HG02571 (cell line): ENCODE measurements around the gene SIRPB2.
A peak's percentile ranks its signal among the peaks of the same experiment; 100 is the strongest.

ENCODE experiments used
- ATAC-seq: cut with Tn5 transposase; IDR thresholded peaks from one replicate; pipeline ENCODE4 v1.9.1; 2021; ENCODE audit warnings: mild to moderate bottlenecking, moderate library complexity; ENCODE audit not compliant: unreplicated experiment

The SIRPB2 gene

DNA sequence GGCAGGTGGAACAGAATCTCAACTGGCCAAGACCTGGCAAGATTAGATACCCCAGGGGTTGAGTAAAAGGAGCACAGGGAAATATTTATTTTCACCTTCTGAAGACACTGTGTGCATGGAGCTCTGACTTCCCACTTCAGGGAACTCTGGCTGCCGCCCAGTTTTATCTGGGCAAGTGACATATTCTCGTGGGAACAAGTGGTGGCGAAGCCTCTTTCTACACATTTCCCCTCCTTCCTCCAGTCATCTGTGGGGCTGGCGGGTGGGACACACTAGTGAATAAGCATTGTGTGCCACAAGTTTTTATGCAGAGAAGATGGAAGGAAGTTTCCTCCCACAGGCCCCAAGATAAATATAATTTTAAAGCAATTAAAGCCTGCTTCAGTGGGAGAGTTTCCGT is 48.1 kb downstream of the SIRPB2 start:
- no peak for ATAC-seq

DNA sequence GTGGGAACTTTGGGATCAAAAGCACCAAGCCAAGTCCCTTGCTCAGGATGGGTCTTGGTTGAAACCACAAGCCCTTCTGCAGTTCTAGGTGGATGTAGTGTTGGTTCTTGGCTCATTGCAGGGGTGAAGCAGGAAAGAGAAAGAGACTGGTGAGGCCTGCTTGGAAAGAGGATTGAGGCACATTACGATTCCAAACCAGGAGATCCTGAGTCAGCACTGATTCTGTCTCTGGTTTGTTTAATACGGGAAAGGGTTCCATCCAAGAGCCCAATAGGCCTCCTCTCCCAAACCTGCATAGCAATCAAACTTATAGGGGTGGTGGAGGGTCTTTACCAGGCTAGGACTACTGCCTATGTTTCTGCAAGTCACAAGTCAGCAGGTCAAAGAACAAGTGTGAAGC is 48.9 kb downstream of the SIRPB2 start:
- no peak for ATAC-seq

DNA sequence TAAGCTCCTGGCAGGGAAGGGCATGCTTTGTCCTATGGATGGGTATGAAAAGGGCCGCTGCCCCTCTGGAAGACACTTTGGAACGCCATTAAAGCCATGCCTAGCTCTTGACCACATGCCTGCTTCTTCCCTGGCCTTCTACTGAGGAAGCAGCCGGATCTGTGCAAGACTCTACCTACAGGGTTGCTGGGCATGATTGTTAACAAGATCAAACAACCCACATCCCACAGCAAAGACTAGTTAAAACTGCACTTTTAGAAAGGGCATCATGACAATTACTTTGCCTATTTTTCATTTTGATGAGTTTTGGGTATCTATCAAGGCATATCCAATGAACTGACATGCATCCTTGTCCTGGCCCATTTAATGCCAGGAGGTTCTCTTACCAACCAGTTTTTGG is 50.1 kb downstream of the SIRPB2 start:
- no peak for ATAC-seq

DNA sequence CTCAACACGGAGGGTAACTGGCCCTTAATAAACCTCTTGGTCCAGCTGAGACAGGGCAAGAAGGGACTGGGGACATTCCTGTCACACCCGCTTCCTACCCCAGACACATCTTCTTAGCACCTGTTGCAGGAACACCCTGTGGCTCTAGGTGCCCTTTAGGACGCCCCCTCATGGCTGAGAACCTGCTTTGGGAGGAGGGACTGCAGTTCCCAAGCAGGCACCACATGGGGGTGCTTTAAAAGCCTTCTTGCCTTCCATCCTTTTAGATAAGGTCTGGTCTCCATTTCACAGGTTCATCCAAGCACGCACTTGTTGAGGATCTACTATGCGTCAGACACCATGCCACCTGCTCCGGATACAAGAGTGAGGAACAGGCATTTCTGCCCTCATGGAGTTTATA is 51.2 kb downstream of the SIRPB2 start:
- ATAC-seq, result no peak

DNA sequence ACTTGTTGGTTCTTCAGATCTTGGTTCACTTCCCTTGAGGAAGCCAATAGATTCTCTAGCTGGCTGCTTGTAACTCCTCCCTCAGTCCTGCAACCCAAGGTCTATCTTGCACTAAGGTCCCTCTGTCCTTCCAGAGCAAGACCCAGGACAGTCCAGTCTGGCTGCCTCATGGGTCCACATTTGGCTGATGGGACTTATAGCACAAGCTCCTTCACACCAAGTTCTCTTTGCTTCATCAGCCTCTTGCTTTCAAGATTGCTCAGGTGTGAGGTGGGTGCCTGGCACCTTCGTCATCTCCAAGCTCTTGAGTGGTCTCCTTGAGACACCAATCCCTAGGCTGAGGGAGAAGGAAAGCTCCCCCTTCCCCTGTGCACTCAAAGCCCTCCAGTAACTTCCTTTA is 52.9 kb downstream of the SIRPB2 start:
- ATAC-seq, result no peak

DNA sequence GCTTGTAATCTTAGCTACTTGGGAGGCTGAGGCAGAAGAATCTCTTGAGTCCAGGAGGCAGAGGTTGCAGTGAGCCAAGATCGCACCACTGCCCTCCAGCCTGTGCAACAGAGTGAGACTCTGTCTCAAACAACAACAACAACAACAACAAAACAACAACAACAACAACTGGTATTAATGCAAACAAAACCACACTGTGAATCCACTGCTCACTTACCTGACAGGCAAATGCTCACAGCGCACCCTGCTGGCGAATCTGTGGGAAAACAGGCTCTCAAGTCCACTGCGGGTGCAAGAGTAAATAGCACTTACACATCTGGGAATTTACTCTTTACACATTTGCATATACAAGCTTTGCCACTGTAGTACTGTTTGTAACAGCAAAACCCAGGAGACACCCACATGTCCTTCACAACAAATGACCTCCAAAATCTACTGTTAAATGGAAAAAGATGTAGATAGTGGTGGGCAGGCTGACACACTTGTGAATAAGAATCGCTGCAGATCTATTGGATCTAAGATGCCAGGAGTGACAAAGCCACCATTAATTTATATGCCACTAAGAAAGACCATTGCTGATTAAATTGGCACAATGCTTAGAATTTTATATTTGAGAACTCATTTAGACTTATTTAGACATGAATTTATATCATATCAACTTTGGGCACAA is 53.9 kb downstream of the SIRPB2 start:
- ATAC-seq, result no peak

DNA sequence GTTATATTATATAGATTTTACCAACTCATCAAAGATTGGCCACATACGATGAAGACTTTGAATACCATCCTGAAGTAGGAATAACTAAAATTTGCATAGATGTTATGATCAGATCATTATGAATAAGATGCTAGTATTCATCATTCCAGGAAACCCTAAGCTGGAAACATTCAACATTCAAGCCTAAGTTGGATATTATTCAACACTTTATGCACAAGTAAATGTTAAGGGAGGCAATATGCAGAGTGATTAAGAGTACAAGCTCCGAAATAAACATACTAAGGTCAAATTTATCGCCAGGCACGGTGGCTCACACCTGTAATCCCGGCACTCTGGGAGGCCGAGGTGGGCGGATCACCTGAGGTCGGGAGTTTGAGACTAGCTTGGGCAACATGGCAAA is 55.0 kb downstream of the SIRPB2 start:
- ATAC-seq, result no peak

DNA sequence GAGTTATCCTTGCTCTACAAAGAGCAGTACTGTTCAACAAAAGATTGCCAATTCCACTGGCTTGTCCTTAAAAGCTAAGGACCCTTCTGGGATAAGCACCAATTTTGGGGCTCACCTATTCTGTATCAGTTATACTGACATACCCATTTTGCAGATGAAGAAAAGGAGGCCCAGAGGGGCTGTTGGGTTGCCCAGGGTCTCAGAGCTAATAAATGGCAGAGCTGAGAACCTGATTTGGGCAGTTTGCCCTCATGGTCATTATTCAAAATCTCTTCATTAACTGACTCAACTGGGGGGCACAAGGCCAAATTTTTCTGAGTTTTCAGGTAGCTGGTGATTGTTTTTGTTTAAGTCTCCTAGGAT is 55.9 kb downstream of the SIRPB2 start:
- ATAC-seq, result no peak

DNA sequence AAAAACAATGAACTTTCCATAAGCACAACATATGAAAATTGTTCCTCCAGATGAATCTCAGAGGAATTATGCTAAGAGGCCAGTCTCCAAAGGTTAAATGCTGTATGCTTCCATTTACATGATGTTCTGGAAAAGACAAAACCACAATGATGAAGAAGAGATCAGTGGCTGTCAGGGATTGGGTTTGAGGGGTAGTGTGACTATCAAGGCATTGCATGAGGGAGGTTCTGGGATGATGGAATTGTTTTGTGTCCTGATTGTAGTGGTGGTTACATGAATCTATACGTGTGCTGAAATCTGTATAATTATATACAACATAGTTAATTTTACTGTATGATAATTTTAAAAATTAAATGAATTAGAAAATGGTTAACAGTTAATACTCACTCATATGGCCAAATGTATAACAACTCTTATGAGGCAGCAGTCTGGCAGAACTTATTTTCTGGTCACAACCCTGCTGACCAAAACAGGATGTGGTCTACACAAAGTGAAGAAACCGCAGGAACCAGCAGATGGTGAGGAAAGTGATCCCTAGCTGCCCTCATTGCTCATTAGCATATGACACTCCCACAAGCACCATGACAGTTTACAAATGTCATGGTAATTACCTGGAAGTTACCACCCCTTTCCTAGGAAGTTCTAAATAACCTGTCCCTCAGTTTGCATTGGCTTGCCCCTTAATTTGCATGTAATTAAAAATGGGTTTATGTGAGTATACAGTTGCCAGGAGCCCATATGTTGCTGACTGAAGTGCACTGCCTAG is 56.5 kb downstream of the SIRPB2 start:
- ATAC-seq, result peak; percentile 96

DNA sequence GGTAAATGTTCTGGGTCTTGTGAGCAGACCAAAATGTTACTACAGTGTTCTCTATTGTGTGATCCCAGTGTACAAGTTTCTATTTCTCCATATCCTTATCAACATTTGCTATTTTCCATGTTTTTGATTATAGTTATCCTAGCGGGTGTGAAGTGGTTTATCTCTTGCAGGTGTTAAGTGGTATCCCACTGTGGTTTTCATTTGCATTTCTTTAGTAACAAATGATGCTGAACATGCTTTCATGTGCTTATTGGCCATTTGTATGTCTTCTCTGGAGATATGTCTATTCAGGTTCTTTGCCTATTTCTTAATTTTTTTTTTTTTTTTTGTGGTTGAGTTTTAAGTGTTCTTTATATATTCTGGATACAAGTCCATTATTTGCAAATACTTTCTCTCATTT is 60.1 kb downstream of the SIRPB2 start:
- no peak for ATAC-seq

DNA sequence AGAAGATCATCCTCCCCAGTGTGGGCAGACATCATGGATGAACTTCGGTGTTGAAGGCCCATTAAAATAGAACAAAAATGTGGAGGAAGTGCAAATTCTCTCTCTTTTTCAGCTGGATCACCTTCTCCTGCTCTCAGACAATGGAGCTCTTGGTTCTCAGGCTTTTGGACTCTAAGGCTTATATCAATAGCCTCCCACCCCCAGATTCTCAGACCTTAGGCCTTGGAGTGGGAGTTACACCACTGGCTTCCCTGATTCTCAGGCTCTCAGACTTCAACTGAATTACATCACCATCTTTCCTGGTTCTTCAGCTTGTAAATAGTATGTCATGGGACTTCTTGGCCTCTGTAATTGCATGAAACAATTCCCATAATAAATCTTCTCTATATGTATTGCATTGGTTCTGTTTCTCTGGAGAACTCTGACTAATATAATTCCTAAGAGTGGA is 61.2 kb downstream of the SIRPB2 start:
- no peak for ATAC-seq

DNA sequence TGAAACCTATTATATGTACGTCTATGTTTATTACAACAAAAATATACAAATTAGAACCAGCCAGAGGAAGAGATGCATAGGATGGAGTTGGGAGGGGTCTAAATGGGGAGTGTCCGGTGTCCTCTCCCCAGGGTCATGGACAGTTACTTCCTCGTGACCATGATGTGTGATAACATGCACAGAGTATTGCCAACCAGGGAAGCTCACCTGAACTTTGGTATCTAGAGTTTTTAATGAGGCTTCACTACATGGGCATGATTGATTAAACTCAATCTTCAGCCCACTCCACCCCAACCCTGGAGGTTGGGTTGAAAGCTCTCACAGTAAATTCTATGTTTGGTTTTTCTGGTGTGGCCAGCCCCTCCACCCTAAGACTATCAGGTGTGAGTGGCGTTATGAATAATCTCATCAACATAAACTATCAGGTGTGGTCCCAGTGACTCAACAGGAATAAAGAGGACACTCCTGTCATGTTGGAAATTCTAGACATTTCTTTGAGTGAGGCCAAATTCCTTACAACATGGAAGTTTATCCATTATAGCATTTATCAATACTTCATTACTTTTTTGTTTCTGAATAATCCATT is 62.0 kb downstream of the SIRPB2 start:
- ATAC-seq, result no peak

DNA sequence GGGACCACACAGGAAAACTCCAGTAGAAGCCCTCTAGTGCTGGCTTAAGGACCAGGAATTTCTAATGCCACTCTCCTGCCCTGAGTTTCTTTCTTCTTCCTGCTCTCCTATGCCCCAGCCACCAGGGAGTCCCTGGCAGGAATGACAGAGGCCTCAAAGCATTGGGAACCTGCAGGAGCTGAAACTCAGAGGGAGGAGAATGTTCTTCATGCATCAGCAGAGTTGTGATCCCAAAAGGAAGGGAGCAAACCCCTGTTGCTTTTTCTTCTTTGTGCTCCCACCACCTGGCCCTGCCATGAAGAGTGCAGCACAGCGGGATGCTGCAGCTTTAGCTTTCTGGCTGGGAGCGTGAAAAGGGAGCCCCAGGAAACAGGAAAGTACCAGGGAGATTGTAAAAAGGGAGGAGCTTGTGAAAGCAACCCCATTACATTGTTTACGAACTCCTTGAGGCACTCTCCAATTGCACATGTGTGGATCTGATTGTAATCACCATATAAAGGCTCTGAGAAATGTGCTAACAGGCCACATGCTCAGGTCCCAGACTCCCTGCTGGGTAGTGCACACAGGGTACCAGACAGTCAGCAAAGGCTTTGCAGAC is 63.7 kb downstream of the SIRPB2 start:
- ATAC-seq, result no peak

DNA sequence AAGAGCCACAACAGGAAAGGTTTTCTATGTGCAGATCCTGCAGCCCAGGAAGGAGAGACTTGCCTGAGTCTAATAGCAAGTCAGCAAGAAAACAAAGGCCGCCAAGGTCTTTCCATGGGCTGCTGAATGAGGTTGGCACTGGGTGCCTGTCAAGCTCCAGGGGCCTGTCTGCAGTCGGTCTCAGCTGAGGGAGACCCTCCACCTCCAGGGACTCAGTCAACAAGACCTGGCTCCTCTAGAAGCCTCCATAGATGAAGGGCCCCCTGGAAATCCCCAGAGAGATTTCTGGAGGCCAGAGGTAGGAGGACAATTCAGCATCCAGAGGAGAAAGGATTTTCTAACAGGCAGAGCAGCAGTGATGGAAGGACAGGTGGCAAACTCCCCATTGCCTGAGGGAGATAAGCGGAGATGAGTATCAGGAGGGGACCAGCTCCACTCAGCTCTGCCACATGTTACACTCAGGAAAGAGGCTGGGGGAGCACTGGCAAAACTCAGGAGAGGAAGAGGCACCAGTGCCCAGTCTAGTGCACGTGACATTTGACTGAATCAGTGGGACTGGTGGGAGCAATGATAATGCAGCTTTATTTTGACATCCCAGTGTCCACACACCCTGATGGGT is 64.9 kb downstream of the SIRPB2 start:
- ATAC-seq, result no peak
